ENCODE measurements around the gene ABCC6.

ABCC6 gene

GRCh38 chr16:16144416-16144815, 78.9 kb downstream of the ABCC6 start:
- no peak overlapping the region for H3K27ac ChIP-seq
- no peak for TF ChIP-seq CTCF (conservative IDR thresholded peaks at IDR 0.05)

- H3K27ac ChIP-seq = no peak overlapping the region
- no peak for TF ChIP-seq CTCF (conservative IDR thresholded peaks at IDR 0.05)
These were observed 79.4 kb downstream of the ABCC6 start for GRCh38 chr16:16143931-16144330.

- no peak overlapping the region for H3K27ac ChIP-seq
- TF ChIP-seq CTCF (conservative IDR thresholded peaks at IDR 0.05) = peak; percentile 48; the same call in 1 of the 2 replicates
These were observed 80.1 kb downstream of the ABCC6 start for GRCh38 chr16:16143038-16143763.

- TF ChIP-seq CTCF (conservative IDR thresholded peaks at IDR 0.05) = no peak
- H3K27ac ChIP-seq = no peak overlapping the region
These were observed 81.4 kb downstream of the ABCC6 start for GRCh38 chr16:16141784-16142396.

GRCh38 chr16:16141141-16141540, 82.2 kb downstream of the ABCC6 start:
- TF ChIP-seq CTCF (conservative IDR thresholded peaks at IDR 0.05) = no peak
- no peak overlapping the region for H3K27ac ChIP-seq

- H3K27ac ChIP-seq = no peak overlapping the region
- no peak for TF ChIP-seq CTCF (conservative IDR thresholded peaks at IDR 0.05)
These were observed 82.8 kb downstream of the ABCC6 start for GRCh38 chr16:16140537-16140936.

GRCh38 chr16:16139806-16140205, 83.5 kb downstream of the ABCC6 start:
- no peak for TF ChIP-seq CTCF (conservative IDR thresholded peaks at IDR 0.05)

More at GRCh38 chr16:16139806-16140205, 83.5 kb downstream of the ABCC6 start:
- no peak overlapping the region for H3K27ac ChIP-seq

All from VCaP (cell line).